Cardiac septum (tissue), 1 donor: ENCODE measurements around the gene RHOBTB3. TPM values are rescaled to one million over a fixed set of nuclear protein-coding genes. Genes with fewer than 3 reads are reported as not detected.

Experiments used
- DNase-seq: peaks from one replicate; pipeline ENCODE4 v3.0.0-alpha.2; 2020; ENCODE audit warnings: low spot score
- intact Hi-C: fragments of 100-400 bp; cut with DNase I; formaldehyde crosslinking; loops from one replicate; pipeline ENCODE4 v1.14.0; 2022
- total RNA-seq: library from RNA; stranded (reverse); fragmentation: NEBNext Ultra II Directional; extraction: Animal tissue kit (Norgen Biotek cat#: 25700); gene quantifications from one replicate; pipeline ENCODE4 v1.2.1, GENCODE V29; 2021
- donor health status: DM: no; HTN: no; CAD: no.

Gene RHOBTB3
- total RNA-seq, 1 donor from 2014 or later = 79.0 TPM

GRCh38 chr5:95728494-95729114 lies 2.5 kb upstream of the RHOBTB3 start:
- intact Hi-C loops = no loop called here
- no peak for DNase-seq

GRCh38 chr5:95729115-95730010 lies 1.8 kb upstream of the RHOBTB3 start:
- intact Hi-C loops = loop anchor here (2.0 to 5.0 kb wide), 4 partner anchors 59 to 113 kb away; partner anchors contain the start of genes GLRX and RFESD
- no peak for DNase-seq

- intact Hi-C loops = loop anchor here (2.0 to 5.0 kb wide), 4 partner anchors 59 to 112 kb away; partner anchors contain the start of genes GLRX and RFESD
- DNase-seq = no peak
Measured at GRCh38 chr5:95730011-95730700, 980 bp upstream of the RHOBTB3 start.

GRCh38 chr5:95731571-95732554 lies 727 bp downstream of the RHOBTB3 start:
- DNase-seq = peak; percentile 79
- intact Hi-C loops = loop anchor here (2.0 to 5.0 kb wide), 4 partner anchors 61 to 110 kb away; partner anchors contain the start of genes GLRX and RFESD

GRCh38 chr5:95733107-95733665 lies 2.0 kb downstream of the RHOBTB3 start:
- DNase-seq = no peak
- intact Hi-C loops = loop anchor here (5.0 kb wide), 3 partner anchors 86 to 109 kb away; partner anchors contain the start of genes GLRX and RFESD

- no peak for DNase-seq
- intact Hi-C loops = loop anchor here (5.0 kb wide), 3 partner anchors 87 to 108 kb away; partner anchors contain the start of genes GLRX and RFESD
Measured at GRCh38 chr5:95734187-95734586, 3.1 kb downstream of the RHOBTB3 start.

GRCh38 chr5:95734906-95735305 lies 3.8 kb downstream of the RHOBTB3 start:
- no peak for DNase-seq
- intact Hi-C loops = loop anchor here (5.0 kb wide), 3 partner anchors 87 to 107 kb away; partner anchors contain the start of genes GLRX and RFESD

- intact Hi-C loops = no loop called here
- DNase-seq = no peak
Measured at GRCh38 chr5:95735406-95735805, 4.3 kb downstream of the RHOBTB3 start.

- no peak for DNase-seq
- intact Hi-C loops = no loop called here
Measured at GRCh38 chr5:95738072-95738471, 6.9 kb downstream of the RHOBTB3 start.

- intact Hi-C loops = no loop called here
- DNase-seq = no peak
Measured at GRCh38 chr5:95738834-95739233, 7.7 kb downstream of the RHOBTB3 start.

GRCh38 chr5:95739857-95740256 lies 8.7 kb downstream of the RHOBTB3 start:
- intact Hi-C loops = no loop called here
- DNase-seq = no peak

- DNase-seq = no peak
- intact Hi-C loops = no loop called here
Measured at GRCh38 chr5:95741458-95741857, 10.3 kb downstream of the RHOBTB3 start.

- no peak for DNase-seq
- intact Hi-C loops = no loop called here
Measured at GRCh38 chr5:95743232-95743631, 12.1 kb downstream of the RHOBTB3 start.

GRCh38 chr5:95743877-95744276 lies 12.7 kb downstream of the RHOBTB3 start:
- DNase-seq = no peak
- intact Hi-C loops = no loop called here

- intact Hi-C loops = no loop called here
- no peak for DNase-seq
Measured at GRCh38 chr5:95746194-95746593, 15.1 kb downstream of the RHOBTB3 start.

GRCh38 chr5:95746722-95747679 lies 15.9 kb downstream of the RHOBTB3 start:
- intact Hi-C loops = no loop called here
- no peak for DNase-seq

- intact Hi-C loops = no loop called here
- no peak for DNase-seq
Measured at GRCh38 chr5:95748133-95748532, 17.0 kb downstream of the RHOBTB3 start.
